Mesothelial cell of epicardium (in vitro differentiated cells): ENCODE results near the gene IL10. TPM values are rescaled to one million over a fixed set of nuclear protein-coding genes. Genes with fewer than 3 reads are reported as not detected.

Experiments used
- DNase-seq, 2 experiments: peaks; one replicate each; pipeline ENCODE4 v3.0.0; 2021; ENCODE audit warnings: low spot score in 2 of 2; ENCODE audit not compliant: unreplicated experiment in 2 of 2
- H3K27ac Mint-ChIP-seq: 2 replicates; pipeline ENCODE4 v1.8.0; 2021; ENCODE audit warnings: mixed read lengths
- H3K27me3 Mint-ChIP-seq: 2 replicates; pipeline ENCODE4 v1.8.0; 2021; ENCODE audit warnings: low read depth, mixed read lengths
- H3K36me3 Mint-ChIP-seq: 2 replicates; pipeline ENCODE4 v1.8.0; 2021; ENCODE audit warnings: mixed read lengths
- H3K4me1 Mint-ChIP-seq: 2 replicates; pipeline ENCODE4 v1.8.0; 2021; ENCODE audit warnings: mixed read lengths
- H3K4me3 Mint-ChIP-seq: 2 replicates; pipeline ENCODE4 v1.8.0; 2021; ENCODE audit warnings: mild to moderate bottlenecking, moderate library complexity, mixed read lengths
- H3K9me3 Mint-ChIP-seq: 2 replicates; pipeline ENCODE4 v1.8.0; 2021; ENCODE audit warnings: mixed read lengths
- total RNA-seq: library from RNA; stranded (reverse); gene quantifications from 3 replicates; pipeline ENCODE4 v1.2.1, GENCODE V29; 2021
- TF ChIP-seq, protein P1 (sequence below): fragments of 200-600 bp; sonication (generic); IDR thresholded peaks from one replicate; pipeline ENCODE4 v1.5.0; 2021; ENCODE audit warnings: antibody characterized with exemption; ENCODE audit not compliant: unreplicated experiment

Gene IL10
- total RNA-seq, 1 donor from 2014 or later: not detected

DNA sequence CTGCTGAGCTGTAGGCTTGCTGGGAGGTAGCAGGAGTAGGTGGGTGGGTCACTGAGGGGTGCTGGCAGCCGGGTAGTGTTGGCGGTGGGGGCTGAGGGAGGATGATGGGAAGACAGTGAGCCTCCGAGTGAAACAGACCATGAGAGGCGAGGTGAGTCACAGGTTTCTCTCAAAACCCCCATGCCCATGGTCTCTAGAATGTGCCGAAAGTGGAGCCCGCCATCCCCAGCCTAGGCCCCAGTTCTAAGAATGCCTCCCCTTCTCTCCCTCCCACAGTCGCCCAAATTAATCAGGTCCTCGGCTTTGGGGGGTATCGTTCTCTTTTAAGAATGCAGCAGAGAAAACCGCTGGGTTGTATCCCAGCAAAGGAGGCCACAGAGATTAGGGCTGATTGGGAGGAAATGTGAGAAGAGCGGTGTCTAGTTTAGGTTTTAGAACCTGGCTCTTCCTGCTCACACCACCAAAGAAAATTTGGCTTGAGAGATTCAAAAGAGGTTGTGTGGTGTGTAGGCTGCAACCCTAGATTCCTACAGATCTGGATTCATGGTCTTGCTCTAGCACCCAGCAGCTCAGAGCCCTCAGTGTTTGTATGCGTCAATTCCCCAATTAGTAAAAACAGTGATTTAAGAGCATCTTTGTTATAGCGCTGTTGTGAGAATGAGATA, 29.4 kb downstream of the IL10 start:
- Mint-ChIP-seq H3K4me3 (no peak overlapping the region), H3K27me3 (peaks cover 4% of the 10 kb centered on the region), H3K27ac (no peak overlapping the region), H3K4me1 (no peaks in the 10 kb centered on the region), H3K36me3 (no peaks in the 10 kb centered on the region), H3K9me3 (no peaks in the 10 kb centered on the region)
- no peak for DNase-seq
- TF ChIP-seq, protein P1, sequence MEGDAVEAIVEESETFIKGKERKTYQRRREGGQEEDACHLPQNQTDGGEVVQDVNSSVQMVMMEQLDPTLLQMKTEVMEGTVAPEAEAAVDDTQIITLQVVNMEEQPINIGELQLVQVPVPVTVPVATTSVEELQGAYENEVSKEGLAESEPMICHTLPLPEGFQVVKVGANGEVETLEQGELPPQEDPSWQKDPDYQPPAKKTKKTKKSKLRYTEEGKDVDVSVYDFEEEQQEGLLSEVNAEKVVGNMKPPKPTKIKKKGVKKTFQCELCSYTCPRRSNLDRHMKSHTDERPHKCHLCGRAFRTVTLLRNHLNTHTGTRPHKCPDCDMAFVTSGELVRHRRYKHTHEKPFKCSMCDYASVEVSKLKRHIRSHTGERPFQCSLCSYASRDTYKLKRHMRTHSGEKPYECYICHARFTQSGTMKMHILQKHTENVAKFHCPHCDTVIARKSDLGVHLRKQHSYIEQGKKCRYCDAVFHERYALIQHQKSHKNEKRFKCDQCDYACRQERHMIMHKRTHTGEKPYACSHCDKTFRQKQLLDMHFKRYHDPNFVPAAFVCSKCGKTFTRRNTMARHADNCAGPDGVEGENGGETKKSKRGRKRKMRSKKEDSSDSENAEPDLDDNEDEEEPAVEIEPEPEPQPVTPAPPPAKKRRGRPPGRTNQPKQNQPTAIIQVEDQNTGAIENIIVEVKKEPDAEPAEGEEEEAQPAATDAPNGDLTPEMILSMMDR: no peak

DNA sequence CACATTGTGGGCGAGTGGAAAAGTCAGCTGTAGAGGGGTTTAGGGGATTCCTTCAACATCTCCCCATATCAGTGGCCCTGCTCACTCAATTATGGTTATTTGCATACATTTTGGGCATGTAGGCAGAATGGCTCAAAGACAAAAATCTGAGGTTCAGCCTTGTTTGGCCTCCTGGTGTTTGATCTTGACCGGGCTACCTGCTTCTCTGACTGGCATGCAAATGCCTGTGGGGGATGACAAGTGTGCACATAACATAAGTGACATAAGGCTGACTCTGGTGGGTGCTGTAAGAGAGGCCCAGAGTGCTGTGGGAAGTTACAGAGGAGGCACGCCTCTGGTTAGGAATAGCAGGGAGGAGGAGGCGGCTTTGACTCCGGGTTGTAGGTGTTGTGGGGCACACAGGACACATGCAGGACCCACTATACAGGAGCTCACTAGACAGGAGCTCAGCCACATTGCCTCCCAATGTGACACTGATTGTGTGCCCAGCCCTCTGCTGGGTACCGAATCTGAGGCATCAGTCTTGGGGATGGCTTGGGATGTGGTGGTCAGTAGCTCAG, 31.1 kb downstream of the IL10 start:
- no peak for DNase-seq
- H3K27me3 Mint-ChIP-seq: peaks cover 3% of the 10 kb centered on the region
- H3K4me3 Mint-ChIP-seq: no peak overlapping the region
- H3K27ac Mint-ChIP-seq: no peak overlapping the region
- TF ChIP-seq, protein P1: no peak
- H3K4me1 Mint-ChIP-seq: no peaks in the 10 kb centered on the region
- no peaks in the 10 kb centered on the region for H3K36me3 Mint-ChIP-seq
- no peaks in the 10 kb centered on the region for H3K9me3 Mint-ChIP-seq

DNA sequence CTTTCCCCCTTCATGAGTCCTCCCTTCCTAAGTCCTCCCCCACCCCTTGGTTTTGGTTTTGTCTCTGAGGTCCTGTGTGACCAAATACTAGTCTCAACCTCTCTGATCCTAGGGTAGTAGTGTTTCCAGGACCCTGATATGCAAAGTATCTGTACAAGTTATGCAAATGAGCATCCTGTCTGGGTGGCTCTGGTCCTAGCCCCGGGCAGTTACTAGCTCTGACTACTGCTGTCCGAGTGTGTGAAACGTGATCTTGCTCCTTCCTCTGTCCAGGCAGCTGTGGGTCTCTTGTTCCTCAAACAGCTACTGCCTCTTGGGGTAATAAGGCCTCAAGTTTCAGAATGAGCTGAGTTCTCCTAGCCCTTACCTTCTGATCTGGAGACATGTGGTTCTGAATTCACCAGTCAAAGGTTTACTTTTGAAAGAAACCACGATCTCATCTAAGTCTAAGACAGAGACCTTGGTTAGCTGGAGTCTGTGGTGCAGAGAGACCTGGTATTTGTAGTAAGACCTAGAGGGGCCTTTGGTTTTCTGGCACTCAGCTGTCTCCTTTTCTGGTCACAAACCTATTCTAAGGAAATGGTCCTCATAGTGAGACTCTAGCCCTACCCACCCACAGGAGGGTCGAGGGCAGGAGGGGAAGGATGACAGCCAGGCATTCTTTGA, 32.8 kb downstream of the IL10 start:
- Mint-ChIP-seq H3K4me1 (no peaks in the 10 kb centered on the region), H3K4me3 (no peak overlapping the region), H3K36me3 (no peaks in the 10 kb centered on the region), H3K27ac (no peak overlapping the region), H3K9me3 (no peaks in the 10 kb centered on the region), H3K27me3 (peaks cover 3% of the 10 kb centered on the region)
- TF ChIP-seq, protein P1: no peak
- DNase-seq: no peak

DNA sequence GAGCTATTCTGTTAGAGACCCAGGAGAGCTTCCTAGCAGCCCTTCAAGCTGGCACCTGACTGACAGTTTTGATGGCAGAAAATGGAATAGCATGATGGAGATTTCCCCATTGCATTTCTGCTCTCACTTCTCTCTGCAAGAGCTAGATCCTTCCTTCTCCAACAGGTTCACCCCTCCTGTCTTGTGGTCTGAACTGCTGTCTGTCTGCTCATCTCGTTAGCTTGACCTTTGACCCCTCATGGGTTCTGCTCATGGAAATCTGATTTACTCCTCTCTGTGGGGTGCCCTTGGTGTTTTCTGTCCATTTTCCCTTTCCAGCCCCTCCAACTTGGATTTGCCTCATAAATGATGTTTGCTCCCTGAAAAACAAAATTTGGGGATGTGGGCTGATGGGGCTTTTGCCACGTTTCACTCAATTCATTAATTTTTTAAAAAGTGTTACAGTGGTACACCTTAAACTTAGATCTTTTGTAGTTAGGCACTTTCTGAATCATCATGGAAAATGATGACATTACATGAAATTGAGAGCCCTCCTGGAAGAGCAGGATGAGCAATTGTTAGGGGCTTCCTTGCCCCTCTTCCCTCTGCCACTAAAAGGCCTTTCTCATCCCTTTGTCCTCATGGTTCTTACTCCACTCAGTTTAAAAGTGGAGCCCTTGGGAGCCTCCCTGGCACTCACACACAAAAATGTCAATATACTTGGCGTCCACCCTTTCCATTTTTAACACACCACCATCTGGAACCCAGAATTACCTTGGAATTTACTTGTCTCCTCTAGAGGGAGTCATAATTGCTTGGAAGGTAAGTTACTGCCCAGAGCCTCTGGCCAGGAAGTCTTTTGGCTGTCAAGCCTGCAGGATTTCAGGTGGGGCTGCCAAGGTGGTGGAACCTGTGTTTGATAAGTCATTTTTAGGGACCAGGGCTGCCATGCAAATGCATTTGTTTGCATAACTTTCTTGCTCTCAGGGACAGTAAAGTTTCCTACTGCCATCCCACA, 33.6 kb downstream of the IL10 start:
- TF ChIP-seq, protein P1: no peak
- H3K9me3 Mint-ChIP-seq: no peaks in the 10 kb centered on the region
- no peak overlapping the region for H3K27ac Mint-ChIP-seq
- no peaks in the 10 kb centered on the region for H3K27me3 Mint-ChIP-seq
- peaks cover under 1% of the 10 kb centered on the region for H3K36me3 Mint-ChIP-seq
- no peaks in the 10 kb centered on the region for H3K4me1 Mint-ChIP-seq
- no peak for DNase-seq
- no peak overlapping the region for H3K4me3 Mint-ChIP-seq

DNA sequence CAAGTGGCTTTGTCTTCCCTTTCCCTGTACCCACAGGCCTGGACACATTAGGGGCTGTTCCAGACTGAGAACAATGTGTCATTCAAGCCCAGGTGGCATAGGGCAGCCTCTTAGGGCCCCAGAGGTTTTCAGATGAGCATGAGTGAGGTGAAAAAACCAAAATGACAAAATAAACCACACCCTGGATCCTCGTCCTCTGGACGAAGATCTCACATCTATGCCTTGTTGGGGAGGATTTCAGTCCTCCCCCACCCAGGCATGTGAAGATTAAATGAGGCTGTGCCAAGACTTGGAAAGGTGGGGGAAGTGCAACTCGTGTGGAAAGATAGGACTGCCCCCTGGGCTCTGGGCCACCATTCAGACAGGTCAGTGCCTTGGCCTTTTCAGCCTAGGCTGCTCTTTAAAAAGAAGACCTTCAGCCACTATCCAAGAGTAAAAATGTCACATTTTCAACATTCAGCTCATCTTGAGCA, 34.5 kb downstream of the IL10 start:
- DNase-seq: no peak
- no peaks in the 10 kb centered on the region for H3K9me3 Mint-ChIP-seq

More for the DNA sequence above, 34.5 kb downstream of the IL10 start:
- Mint-ChIP-seq H3K27ac (no peak overlapping the region), H3K27me3 (no peaks in the 10 kb centered on the region), H3K36me3 (peaks cover 7% of the 10 kb centered on the region), H3K4me3 (no peak overlapping the region), H3K4me1 (no peaks in the 10 kb centered on the region)
- TF ChIP-seq, protein P1: no peak
